GM23248 (cell line): ENCODE data around the gene INO80C. TPM values are rescaled to one million over a fixed set of nuclear protein-coding genes. Genes with fewer than 3 reads are reported as not detected.

Source experiments
- DNase-seq: peaks from one replicate; pipeline ENCODE4 v3.0.0-alpha.2; 2015
- H2AFZ ChIP-seq: fragments of 200-600 bp; sonication (generic); 2 replicates; pipeline ENCODE4 v1.6.1; 2016; ENCODE audit warnings: antibody characterized with exemption
- H3F3A ChIP-seq: fragments of 200-600 bp; sonication (generic); 2 replicates; pipeline ENCODE4 v1.6.1; 2016; ENCODE audit warnings: mild to moderate bottlenecking, antibody characterized with exemption, mixed run types; ENCODE audit not compliant: insufficient read depth
- H3K27ac ChIP-seq: fragments of 200-600 bp; sonication (generic); 2 replicates; pipeline ENCODE4 v1.5.1; 2016; ENCODE audit warnings: mild to moderate bottlenecking
- H3K27me3 ChIP-seq: fragments of 200-600 bp; sonication (generic); replicated peaks from 2 replicates; pipeline ENCODE4 v1.6.1; 2016; ENCODE audit warnings: mild to moderate bottlenecking; ENCODE audit not compliant: insufficient read depth
- H3K36me3 ChIP-seq: fragments of 200-600 bp; sonication (generic); 2 replicates; pipeline ENCODE4 v1.6.1; 2016; ENCODE audit warnings: low read depth, mild to moderate bottlenecking
- H3K4me1 ChIP-seq: fragments of 200-600 bp; sonication (generic); 2 replicates; pipeline ENCODE4 v1.6.1; 2016; ENCODE audit warnings: mild to moderate bottlenecking; ENCODE audit not compliant: insufficient read depth
- H3K4me2 ChIP-seq: fragments of 200-600 bp; sonication (generic); one replicate; pipeline ENCODE4 v1.6.1; 2016; ENCODE audit warnings: mild to moderate bottlenecking; ENCODE audit not compliant: unreplicated experiment
- H3K4me3 ChIP-seq: fragments of 200-600 bp; sonication (generic); 2 replicates; pipeline ENCODE4 v1.5.1; 2016; ENCODE audit warnings: mild to moderate bottlenecking
- H3K79me2 ChIP-seq: fragments of 200-600 bp; sonication (generic); 2 replicates; pipeline ENCODE4 v1.6.1; 2016; ENCODE audit warnings: mild to moderate bottlenecking; ENCODE audit not compliant: insufficient read depth
- H3K9ac ChIP-seq: fragments of 200-600 bp; sonication (generic); 2 replicates; pipeline ENCODE4 v1.6.1; 2016; ENCODE audit warnings: mild to moderate bottlenecking
- H3K9me2 ChIP-seq: fragments of 200-600 bp; sonication (generic); 2 replicates; pipeline ENCODE4 v1.6.1; 2016; ENCODE audit warnings: mixed run types, mild to moderate bottlenecking, moderate library complexity; ENCODE audit not compliant: insufficient read depth
- H3K9me3 ChIP-seq: fragments of 200-600 bp; sonication (generic); one replicate; pipeline ENCODE4 v1.6.1; 2017; ENCODE audit warnings: low read depth
- H4K20me1 ChIP-seq: fragments of 200-600 bp; sonication (generic); 2 replicates; pipeline ENCODE4 v1.6.0; 2016; ENCODE audit not compliant: insufficient read depth
- EZH2 ChIP-seq: fragments of 200-600 bp; sonication (generic); IDR thresholded peaks from 2 replicates; pipeline ENCODE4 v1.6.1; 2018; ENCODE audit warnings: antibody characterized with exemption, mild to moderate bottlenecking; ENCODE audit not compliant: insufficient read depth, poor library complexity, severe bottlenecking
- EZH2phosphoT487 ChIP-seq: fragments of 200-600 bp; sonication (generic); IDR thresholded peaks from 2 replicates; pipeline ENCODE4 v1.6.1; 2018; ENCODE audit warnings: antibody characterized with exemption, moderate library complexity, mild to moderate bottlenecking, low read depth; ENCODE audit not compliant: insufficient read depth
- WGBS, 2 experiments: methylation state at CpG; one replicate each; pipeline ENCODE4 v1.1.6; 2015 to 2017; ENCODE audit warnings: low lambda C conversion rate in 2 of 2, low coverage in 1 of 2; ENCODE audit errors: missing lambda C conversion rate in 2 of 2; 5-methylcytosine and 5-hydroxymethylcytosine counted together
- in situ Hi-C: fragments of 300-500 bp; cut with MboI; formaldehyde crosslinking; loops from 2 replicates; pipeline ENCODE4 v1.15.0; 2020
- polyA plus RNA-seq: library from polyadenylated mRNA; unstranded; fragments of >200 nt; fragmentation: Nextera tagmentation; extraction: Ambion mirVana; gene quantifications from 2 replicates; pipeline ENCODE4 v1.2.1, GENCODE V29; 2016
- total RNA-seq: library from RNA; depleted of rRNA; stranded (reverse); fragments of >200 nt; shearing (Covaris generic); gene quantifications from 2 replicates; pipeline ENCODE4 v1.2.3, GENCODE V29; 2014

The INO80C gene
- total and polyA plus RNA-seq, 2 experiments from 2014 or later: 0.97 to 9.4 TPM

- H3K9me3 ChIP-seq: no peaks in the 10 kb centered on the region
- H4K20me1 ChIP-seq: no peaks in the 10 kb centered on the region
- H2AFZ ChIP-seq: no peak overlapping the region
- H3K9ac ChIP-seq: no peak overlapping the region
- peaks cover 3% of the 10 kb centered on the region for H3K79me2 ChIP-seq
- H3K4me3 ChIP-seq: no peak overlapping the region
- H3K4me2 ChIP-seq: no peak overlapping the region
- H3K36me3 ChIP-seq: no peaks in the 10 kb centered on the region
- peaks cover 9% of the 10 kb centered on the region; the same call in 1 of the 2 replicates for H3F3A ChIP-seq
- peaks cover 6% of the 10 kb centered on the region; the same call in 1 of the 2 replicates for H3K4me1 ChIP-seq
- 55 to 57% methylated on average over 7 of the region's 7 CpGs for WGBS, 2 experiments
- H3K9me2 ChIP-seq: no peaks in the 10 kb centered on the region
- H3K27ac ChIP-seq: no peak overlapping the region
- no peaks in the 10 kb centered on the region for H3K27me3 ChIP-seq
- in situ Hi-C loops: no loop called here
- no peak for DNase-seq
- TF ChIP-seq EZH2: no peak
- no peak for TF ChIP-seq EZH2phosphoT487
Measured at GRCh38 chr18:35501369-35501768, 3.6 kb upstream of the INO80C start.

DNA sequence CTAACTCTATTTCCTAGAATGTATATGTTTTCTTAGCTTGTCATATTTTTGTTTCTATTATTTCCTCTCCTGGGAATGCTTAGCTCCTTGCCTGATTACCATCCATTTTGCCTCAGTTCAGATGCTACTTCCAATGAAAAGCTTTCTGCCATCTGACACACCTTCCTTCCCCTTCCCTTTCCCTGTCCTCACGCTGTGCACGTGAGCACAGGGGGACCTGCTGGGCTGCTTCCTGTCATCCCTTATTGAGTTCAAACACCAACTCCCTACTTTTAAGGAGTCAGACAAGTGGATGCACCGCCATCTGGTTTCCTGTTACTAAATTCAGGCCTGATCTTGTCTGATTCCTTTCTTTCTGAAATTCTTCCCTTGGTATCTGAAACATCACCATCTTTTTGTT is 2.4 kb upstream of the INO80C start:
- H3K36me3 ChIP-seq: no peaks in the 10 kb centered on the region
- no peak overlapping the region for H3K4me3 ChIP-seq
- H3K9ac ChIP-seq: no peak overlapping the region
- no peak for DNase-seq
- no peak overlapping the region for H3K4me2 ChIP-seq
- peaks cover 10% of the 10 kb centered on the region; the same call in 1 of the 2 replicates for H3F3A ChIP-seq
- no peak overlapping the region for H2AFZ ChIP-seq
- peaks cover 15% of the 10 kb centered on the region for H3K79me2 ChIP-seq
- H3K27ac ChIP-seq: no peak overlapping the region
- peaks cover 7% of the 10 kb centered on the region; the same call in 1 of the 2 replicates for H3K4me1 ChIP-seq
- H3K9me2 ChIP-seq: no peaks in the 10 kb centered on the region
- in situ Hi-C loops: no loop called here
- H4K20me1 ChIP-seq: no peaks in the 10 kb centered on the region
- TF ChIP-seq EZH2 (no peak), EZH2phosphoT487 (no peak)
- 23 to 29% methylated on average over 3 of the region's 3 CpGs for WGBS, 2 experiments
- no peaks in the 10 kb centered on the region for H3K27me3 ChIP-seq
- H3K9me3 ChIP-seq: no peaks in the 10 kb centered on the region

GRCh38 chr18:35497027-35497369 is 762 bp downstream of the INO80C start:
- Histone ChIP-seq H3K36me3 (no peaks in the 10 kb centered on the region), H3K79me2 (peaks cover 43% of the 10 kb centered on the region), H2AFZ (peak overlapping the region; percentile 97), H4K20me1 (no peaks in the 10 kb centered on the region), H3K9me2 (no peaks in the 10 kb centered on the region), H3K9ac (peak overlapping the region; percentile 90), H3K27ac (peak overlapping the region; percentile 94), H3K4me2 (peak overlapping the region; percentile 97), H3K4me3 (peak overlapping the region; percentile 96), H3F3A (peaks cover 10% of the 10 kb centered on the region; the same call in 1 of the 2 replicates), H3K9me3 (no peaks in the 10 kb centered on the region), H3K27me3 (no peaks in the 10 kb centered on the region), H3K4me1 (peaks cover 7% of the 10 kb centered on the region; the same call in 1 of the 2 replicates)
- TF ChIP-seq EZH2phosphoT487: no peak
- peak; percentile 77 for DNase-seq
- WGBS, 2 experiments: 4% methylated on average over 5 of the region's 5 CpGs
- in situ Hi-C loops: no loop called here

DNA sequence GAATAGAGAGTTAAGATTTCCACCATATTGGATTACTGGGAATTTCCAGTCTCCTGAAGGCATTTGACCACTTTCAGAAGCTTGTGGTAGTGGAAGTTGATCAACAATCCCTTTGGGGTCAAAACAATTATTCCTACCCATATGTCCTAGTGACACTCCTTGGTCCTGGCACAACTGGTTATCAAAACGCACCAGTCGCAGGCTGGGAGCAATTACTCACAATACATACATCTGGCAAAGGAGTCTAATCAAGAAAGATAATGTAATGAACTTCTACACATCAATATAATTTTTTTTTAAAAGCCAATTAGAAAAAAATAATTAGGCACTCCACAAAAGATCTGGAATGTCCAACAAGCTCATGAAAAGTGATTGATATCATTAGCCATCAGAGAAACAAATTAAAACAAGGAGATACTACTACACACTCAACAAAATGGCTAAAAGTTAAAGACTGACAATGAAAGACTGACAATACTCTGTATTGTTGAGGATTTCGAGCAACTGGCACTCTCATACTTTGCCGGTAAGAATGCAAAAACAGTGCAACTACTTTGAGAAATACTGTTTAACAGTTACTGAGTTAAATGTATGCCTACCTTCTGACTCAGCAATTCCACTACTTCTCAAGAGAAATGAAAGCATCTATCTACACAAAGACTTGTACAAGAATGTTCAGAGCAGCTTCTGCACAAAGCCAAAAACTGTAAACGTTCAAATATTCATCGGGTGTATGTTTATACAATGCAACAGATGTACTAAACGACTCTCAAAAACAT is 2.0 kb downstream of the INO80C start:
- peaks cover 7% of the 10 kb centered on the region; the same call in 1 of the 2 replicates for H3K4me1 ChIP-seq
- no peaks in the 10 kb centered on the region for H4K20me1 ChIP-seq
- DNase-seq: peak; percentile 27
- H3K27ac ChIP-seq: no peak overlapping the region
- peaks cover 10% of the 10 kb centered on the region; the same call in 1 of the 2 replicates for H3F3A ChIP-seq
- in situ Hi-C loops: no loop called here
- WGBS, 2 experiments: 85 to 87% methylated on average over 7 of the region's 7 CpGs
- no peak overlapping the region for H3K9ac ChIP-seq
- no peaks in the 10 kb centered on the region for H3K9me2 ChIP-seq
- H3K27me3 ChIP-seq: no peaks in the 10 kb centered on the region
- no peak overlapping the region for H2AFZ ChIP-seq
- H3K4me3 ChIP-seq: no peak overlapping the region
- TF ChIP-seq EZH2phosphoT487 (no peak), EZH2 (no peak)
- H3K79me2 ChIP-seq: peaks cover 45% of the 10 kb centered on the region
- H3K36me3 ChIP-seq: no peaks in the 10 kb centered on the region
- no peak overlapping the region for H3K4me2 ChIP-seq
- H3K9me3 ChIP-seq: no peaks in the 10 kb centered on the region
